Adipocyte (in vitro differentiated cells): ENCODE results near the gene MAP3K2.

Experiments
- DNase-seq: peaks from one replicate; pipeline ENCODE4 v3.0.0-alpha.2; 2015; ENCODE audit warnings: low read depth
- H3K27me3 ChIP-seq: replicated peaks from 2 replicates; pipeline ENCODE4 v1.7.0; 2013; ENCODE audit warnings: mild to moderate bottlenecking, low read length, moderate library complexity; ENCODE audit not compliant: control insufficient read depth, insufficient read depth
- H3K36me3 ChIP-seq: 2 replicates; pipeline ENCODE4 v1.7.0; 2013; ENCODE audit warnings: low read length, mild to moderate bottlenecking, moderate library complexity; ENCODE audit not compliant: control insufficient read depth, insufficient read depth, severe bottlenecking
- H3K4me1 ChIP-seq: 2 replicates; pipeline ENCODE4 v1.7.0; 2013; ENCODE audit warnings: mild to moderate bottlenecking, low read length, moderate library complexity; ENCODE audit not compliant: control insufficient read depth, insufficient read depth
- H3K4me3 ChIP-seq: 2 replicates; pipeline ENCODE4 v1.7.0; 2013; ENCODE audit warnings: mild to moderate bottlenecking, low read length, moderate library complexity
- H3K9ac ChIP-seq: 2 replicates; pipeline ENCODE4 v1.7.0; 2013; ENCODE audit warnings: mild to moderate bottlenecking, low read length, moderate library complexity
- H3K9me3 ChIP-seq: 2 replicates; pipeline ENCODE4 v1.7.0; 2013; ENCODE audit warnings: mild to moderate bottlenecking, low read length, moderate library complexity; ENCODE audit not compliant: control insufficient read depth

The MAP3K2 gene

DNA sequence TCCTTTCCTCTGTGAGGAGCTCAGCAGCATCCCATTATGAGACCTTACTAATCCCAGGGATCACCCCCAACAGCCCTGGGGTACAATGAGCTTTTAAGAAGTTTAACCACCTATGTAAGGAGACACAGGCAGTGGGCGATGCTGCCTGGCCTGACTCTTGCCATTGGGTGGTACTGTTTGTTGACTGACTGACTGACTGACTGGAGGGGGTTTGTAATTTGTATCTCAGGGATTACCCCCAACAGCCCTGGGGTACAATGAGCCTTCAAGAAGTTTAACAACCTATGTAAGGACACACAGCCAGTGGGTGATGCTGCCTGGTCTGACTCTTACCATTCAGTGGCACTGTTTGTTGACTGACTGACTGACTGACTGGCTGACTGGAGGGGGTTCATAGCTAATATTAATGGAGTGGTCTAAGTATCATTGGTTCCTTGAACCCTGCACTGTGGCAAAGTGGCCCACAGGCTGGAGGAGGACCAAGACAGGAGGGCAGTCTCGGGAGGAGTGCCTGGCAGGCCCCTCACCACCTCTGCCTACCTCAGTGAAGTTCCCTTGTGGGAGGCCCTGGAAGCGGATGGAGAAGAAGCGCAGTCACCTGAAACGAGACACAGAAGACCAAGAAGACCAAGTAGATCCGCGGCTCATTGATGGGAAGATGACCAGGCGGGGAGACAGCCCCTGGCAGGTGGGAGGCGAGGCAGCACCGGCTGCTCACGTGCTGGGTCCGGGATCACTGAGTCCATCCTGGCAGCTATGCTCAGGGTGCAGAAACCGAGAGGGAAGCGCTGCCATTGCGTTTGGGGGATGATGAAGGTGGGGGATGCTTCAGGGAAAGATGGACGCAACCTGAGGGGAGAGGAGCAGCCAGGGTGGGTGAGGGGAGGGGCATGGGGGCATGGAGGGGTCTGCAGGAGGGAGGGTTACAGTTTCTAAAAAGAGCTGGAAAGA lies 38.0 kb upstream of the MAP3K2 start:
- Histone ChIP-seq H3K4me1 (peaks cover 5% of the 10 kb centered on the region), H3K36me3 (no peaks in the 10 kb centered on the region), H3K4me3 (no peak overlapping the region), H3K9ac (no peak overlapping the region), H3K27me3 (peaks cover 9% of the 10 kb centered on the region), H3K9me3 (no peaks in the 10 kb centered on the region)
- DNase-seq: no peak

DNA sequence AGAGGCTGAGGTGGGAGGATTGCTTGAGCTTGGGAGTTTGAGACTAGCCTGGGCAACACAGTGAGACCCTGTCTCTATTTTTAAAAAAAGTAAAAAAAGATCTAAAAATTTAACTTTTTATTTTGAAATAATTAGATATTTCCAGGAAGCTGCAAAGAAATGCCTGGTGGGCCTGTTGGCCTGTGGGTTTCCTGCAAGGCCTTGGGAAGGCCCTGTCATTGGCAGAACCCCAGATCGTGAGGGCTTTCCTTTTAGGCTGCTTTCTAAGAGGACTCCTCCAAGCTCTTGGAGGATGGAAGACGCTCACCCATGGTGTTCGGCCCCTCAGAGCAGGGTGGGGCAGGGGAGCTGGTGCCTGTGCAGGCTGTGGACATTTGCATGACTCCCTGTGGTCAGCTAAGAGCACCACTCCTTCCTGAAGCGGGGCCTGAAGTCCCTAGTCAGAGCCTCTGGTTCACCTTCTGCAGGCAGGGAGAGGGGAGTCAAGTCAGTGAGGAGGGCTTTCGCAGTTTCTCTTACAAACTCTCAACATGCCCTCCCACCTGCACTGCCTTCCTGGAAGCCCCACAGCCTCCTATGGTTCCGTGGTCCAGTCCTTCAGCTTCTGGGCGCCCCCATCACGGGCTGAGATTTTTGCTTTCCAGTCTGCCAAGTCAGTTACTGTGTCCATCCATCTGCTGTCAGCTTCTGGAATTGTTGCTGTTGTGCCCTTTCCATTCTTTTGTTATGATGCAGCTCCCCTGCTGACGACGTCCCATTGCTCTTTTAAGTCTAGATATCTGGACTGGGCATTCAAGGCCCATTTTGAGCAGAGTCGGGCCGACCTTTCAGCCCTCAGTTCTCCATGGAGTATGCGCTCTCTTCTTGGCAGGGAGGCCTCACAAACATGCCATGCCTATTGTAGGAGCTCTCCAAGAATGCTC lies 37.1 kb upstream of the MAP3K2 start:
- DNase-seq: no peak
- peaks cover 16% of the 10 kb centered on the region for H3K27me3 ChIP-seq

DNA sequence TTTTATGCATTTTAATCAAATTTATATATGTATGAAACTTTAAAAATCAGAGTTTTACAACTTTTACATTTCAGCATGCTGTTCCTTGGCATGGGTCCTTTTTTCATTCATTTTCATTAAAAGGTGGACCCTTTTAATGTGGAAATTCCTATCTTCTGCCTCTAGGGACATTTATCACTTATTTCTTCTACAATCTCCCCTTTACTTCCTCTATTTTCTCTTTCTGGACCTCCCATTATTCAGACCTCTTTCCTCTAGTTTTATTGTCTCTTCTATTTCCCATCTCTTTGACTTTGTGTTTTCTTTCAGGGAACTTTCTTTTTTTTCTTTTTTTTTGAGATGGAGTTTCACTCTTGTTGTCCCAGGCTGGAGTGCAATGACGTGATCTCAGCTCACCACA lies 36.1 kb upstream of the MAP3K2 start:
- no peaks in the 10 kb centered on the region for H3K9me3 ChIP-seq
- peaks cover 9% of the 10 kb centered on the region for H3K4me1 ChIP-seq
- H3K4me3 ChIP-seq: peak overlapping the region; percentile 72
- DNase-seq: no peak
- no peak overlapping the region for H3K9ac ChIP-seq
- H3K36me3 ChIP-seq: no peaks in the 10 kb centered on the region
- peaks cover 16% of the 10 kb centered on the region for H3K27me3 ChIP-seq

More for the DNA sequence above, 37.1 kb upstream of the MAP3K2 start:
- Histone ChIP-seq H3K36me3 (no peaks in the 10 kb centered on the region), H3K4me3 (no peak overlapping the region), H3K4me1 (peaks cover 5% of the 10 kb centered on the region), H3K9ac (no peak overlapping the region), H3K9me3 (no peaks in the 10 kb centered on the region)

DNA sequence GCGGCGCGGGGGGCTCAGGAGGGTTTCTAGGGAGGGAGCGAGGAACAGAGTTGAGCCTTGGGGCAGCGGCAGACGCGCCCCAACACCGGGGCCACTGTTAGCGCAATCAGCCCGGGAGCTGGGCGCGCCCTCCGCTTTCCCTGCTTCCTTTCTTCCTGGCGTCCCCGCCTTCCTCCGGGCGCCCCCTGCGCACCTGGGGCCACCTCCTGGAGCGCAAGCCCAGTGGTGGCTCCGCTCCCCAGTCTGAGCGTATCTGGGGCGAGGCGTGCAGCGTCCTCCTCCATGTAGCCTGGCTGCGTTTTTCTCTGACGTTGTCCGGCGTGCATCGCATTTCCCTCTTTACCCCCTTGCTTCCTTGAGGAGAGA lies 35.7 kb upstream of the MAP3K2 start:
- peak; percentile 33 for DNase-seq
- no peak overlapping the region for H3K9ac ChIP-seq
- H3K27me3 ChIP-seq: peaks cover 16% of the 10 kb centered on the region

DNA sequence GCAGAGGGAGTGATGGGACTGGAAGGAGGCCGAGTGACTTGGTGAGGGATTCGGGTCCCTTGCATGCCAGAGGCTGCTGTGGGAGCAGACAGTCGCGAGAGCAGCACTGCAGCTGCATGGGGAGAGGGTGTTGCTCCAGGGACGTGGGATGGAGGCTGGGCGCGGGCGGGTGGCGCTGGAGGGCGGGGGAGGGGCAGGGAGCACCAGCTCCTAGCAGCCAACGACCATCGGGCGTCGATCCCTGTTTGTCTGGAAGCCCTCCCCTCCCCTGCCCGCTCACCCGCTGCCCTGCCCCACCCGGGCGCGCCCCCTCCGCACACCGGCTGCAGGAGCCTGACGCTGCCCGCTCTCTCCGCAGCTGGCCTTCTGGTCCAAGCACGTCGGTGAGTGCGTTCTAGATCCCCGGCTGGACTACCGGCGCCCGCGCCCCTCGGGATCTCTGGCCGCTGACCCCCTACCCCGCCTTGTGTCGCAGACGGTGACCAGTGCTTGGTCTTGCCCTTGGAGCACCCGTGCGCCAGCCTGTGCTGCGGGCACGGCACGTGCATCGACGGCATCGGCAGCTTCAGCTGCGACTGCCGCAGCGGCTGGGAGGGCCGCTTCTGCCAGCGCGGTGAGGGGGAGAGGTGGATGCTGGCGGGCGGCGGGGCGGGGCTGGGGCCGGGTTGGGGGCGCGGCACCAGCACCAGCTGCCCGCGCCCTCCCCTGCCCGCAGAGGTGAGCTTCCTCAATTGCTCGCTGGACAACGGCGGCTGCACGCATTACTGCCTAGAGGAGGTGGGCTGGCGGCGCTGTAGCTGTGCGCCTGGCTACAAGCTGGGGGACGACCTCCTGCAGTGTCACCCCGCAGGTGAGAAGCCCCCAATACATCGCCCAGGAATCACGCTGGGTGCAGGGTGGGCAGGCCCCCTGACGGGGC lies 35.0 kb upstream of the MAP3K2 start:
- peak; percentile 21 for DNase-seq
- H3K9ac ChIP-seq: no peak overlapping the region
- peak overlapping the region; percentile 72 for H3K4me3 ChIP-seq
- H3K9me3 ChIP-seq: no peaks in the 10 kb centered on the region
- H3K4me1 ChIP-seq: peaks cover 9% of the 10 kb centered on the region
- peaks cover 16% of the 10 kb centered on the region for H3K27me3 ChIP-seq
- H3K36me3 ChIP-seq: no peaks in the 10 kb centered on the region

More for the DNA sequence above, 35.7 kb upstream of the MAP3K2 start:
- peak overlapping the region; percentile 72 for H3K4me3 ChIP-seq
- H3K4me1 ChIP-seq: peaks cover 9% of the 10 kb centered on the region
- H3K36me3 ChIP-seq: no peaks in the 10 kb centered on the region
- H3K9me3 ChIP-seq: no peaks in the 10 kb centered on the region

DNA sequence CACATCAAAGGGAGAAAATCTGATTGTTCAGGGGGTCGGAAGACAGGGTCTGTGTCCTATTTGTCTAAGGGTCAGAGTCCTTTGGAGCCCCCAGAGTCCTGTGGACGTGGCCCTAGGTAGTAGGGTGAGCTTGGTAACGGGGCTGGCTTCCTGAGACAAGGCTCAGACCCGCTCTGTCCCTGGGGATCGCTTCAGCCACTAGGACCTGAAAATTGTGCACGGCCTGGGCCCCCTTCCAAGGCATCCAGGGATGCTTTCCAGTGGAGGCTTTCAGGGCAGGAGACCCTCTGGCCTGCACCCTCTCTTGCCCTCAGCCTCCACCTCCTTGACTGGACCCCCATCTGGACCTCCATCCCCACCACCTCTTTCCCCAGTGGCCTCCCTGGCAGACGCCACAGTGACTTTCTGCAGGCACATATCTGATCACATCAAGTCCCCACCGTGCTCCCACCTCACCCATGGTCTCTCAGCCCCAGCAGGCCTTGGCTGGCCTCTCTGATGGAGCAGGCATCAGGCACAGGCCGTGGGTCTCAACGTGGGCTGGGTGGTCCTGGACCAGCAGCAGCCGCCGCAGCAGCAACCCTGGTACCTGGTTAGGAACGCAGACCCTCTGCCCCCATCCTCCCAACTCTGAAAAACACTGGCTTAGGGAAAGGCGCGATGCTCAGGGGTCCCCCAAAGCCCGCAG lies 34.2 kb upstream of the MAP3K2 start:
- Histone ChIP-seq H3K36me3 (no peaks in the 10 kb centered on the region), H3K4me3 (no peak overlapping the region), H3K9me3 (no peaks in the 10 kb centered on the region), H3K27me3 (peaks cover 19% of the 10 kb centered on the region), H3K4me1 (peaks cover 9% of the 10 kb centered on the region), H3K9ac (no peak overlapping the region)
- DNase-seq: no peak

DNA sequence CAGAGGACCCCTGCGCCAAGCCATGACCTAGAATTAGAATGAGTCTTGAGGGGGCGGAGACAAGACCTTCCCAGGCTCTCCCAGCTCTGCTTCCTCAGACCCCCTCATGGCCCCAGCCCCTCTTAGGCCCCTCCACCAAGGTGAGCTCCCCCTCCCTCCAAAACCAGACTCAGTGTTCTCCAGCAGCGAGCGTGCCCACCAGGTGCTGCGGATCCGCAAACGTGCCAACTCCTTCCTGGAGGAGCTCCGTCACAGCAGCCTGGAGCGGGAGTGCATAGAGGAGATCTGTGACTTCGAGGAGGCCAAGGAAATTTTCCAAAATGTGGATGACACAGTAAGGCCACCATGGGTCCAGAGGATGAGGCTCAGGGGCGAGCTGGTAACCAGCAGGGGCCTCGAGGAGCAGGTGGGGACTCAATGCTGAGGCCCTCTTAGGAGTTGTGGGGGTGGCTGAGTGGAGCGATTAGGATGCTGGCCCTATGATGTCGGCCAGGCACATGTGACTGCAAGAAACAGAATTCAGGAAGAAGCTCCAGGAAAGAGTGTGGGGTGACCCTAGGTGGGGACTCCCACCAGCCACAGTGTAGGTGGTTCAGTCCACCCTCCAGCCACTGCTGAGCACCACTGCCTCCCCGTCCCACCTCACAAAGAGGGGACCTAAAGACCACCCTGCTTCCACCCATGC lies 33.5 kb upstream of the MAP3K2 start:
- Histone ChIP-seq H3K36me3 (no peaks in the 10 kb centered on the region), H3K4me3 (no peak overlapping the region), H3K4me1 (peaks cover 12% of the 10 kb centered on the region), H3K27me3 (peaks cover 23% of the 10 kb centered on the region), H3K9ac (no peak overlapping the region), H3K9me3 (no peaks in the 10 kb centered on the region)
- DNase-seq: no peak

DNA sequence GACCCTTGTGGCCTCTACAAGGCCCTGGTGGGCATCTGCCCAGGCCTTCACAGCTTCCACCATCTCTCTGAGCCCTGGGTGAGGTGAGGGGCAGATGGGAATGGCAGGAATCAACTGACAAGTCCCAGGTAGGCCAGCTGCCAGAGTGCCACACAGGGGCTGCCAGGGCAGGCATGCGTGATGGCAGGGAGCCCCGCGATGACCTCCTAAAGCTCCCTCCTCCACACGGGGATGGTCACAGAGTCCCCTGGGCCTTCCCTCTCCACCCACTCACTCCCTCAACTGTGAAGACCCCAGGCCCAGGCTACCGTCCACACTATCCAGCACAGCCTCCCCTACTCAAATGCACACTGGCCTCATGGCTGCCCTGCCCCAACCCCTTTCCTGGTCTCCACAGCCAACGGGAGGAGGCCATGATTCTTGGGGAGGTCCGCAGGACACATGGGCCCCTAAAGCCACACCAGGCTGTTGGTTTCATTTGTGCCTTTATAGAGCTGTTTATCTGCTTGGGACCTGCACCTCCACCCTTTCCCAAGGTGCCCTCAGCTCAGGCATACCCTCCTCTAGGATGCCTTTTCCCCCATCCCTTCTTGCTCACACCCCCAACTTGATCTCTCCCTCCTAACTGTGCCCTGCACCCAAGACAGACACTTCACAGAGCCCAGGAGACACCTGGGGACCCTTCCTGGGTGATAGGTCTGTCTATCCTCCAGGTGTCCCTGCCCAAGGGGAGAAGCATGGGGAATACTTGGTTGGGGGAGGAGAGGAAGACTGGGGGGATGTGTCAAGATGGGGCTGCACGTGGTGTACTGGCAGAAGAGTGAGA lies 32.5 kb upstream of the MAP3K2 start:
- H3K4me3 ChIP-seq: no peak overlapping the region
- H3K27me3 ChIP-seq: peaks cover 23% of the 10 kb centered on the region
- H3K9ac ChIP-seq: no peak overlapping the region
- no peaks in the 10 kb centered on the region for H3K9me3 ChIP-seq
- no peaks in the 10 kb centered on the region for H3K36me3 ChIP-seq
- peaks cover 20% of the 10 kb centered on the region for H3K4me1 ChIP-seq
- DNase-seq: no peak

DNA sequence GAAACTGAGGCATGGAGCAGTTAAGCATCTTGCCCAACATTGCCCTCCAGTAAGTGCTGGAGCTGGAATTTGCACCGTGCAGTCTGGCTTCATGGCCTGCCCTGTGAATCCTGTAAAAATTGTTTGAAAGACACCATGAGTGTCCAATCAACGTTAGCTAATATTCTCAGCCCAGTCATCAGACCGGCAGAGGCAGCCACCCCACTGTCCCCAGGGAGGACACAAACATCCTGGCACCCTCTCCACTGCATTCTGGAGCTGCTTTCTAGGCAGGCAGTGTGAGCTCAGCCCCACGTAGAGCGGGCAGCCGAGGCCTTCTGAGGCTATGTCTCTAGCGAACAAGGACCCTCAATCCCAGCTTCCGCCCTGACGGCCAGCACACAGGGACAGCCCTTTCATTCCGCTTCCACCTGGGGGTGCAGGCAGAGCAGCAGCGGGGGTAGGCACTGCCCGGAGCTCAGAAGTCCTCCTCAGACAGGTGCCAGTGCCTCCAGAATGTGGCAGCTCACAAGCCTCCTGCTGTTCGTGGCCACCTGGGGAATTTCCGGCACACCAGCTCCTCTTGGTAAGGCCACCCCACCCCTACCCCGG lies 31.8 kb upstream of the MAP3K2 start:
- Histone ChIP-seq H3K36me3 (no peaks in the 10 kb centered on the region), H3K4me1 (peaks cover 26% of the 10 kb centered on the region), H3K9ac (no peak overlapping the region), H3K27me3 (peaks cover 23% of the 10 kb centered on the region), H3K9me3 (no peaks in the 10 kb centered on the region), H3K4me3 (no peak overlapping the region)
- DNase-seq: no peak
